K562 (cell line): ENCODE results near the gene ENO2. TPM values are rescaled to one million over a fixed set of nuclear protein-coding genes. Genes with fewer than 3 reads are reported as not detected.

Experiments used
- ATAC-seq: fragments of 200-7000 bp; cut with Tn5 transposase; 3 replicates; pipeline ENCODE4 v1.9.1; 2020; ENCODE audit warnings: moderate library complexity
- BruUV-seq: library from RNA; stranded (reverse); fragments of 400-500 nt; replicated peaks from 2 replicates; lab custom pipeline; 2021; lab: Mats Ljungman, UMichigan
- CTCF ChIA-PET: fragments of 300-600 bp; formaldehyde crosslinking; extraction: SDS; loops from one replicate; lab custom pipeline; 2021; ENCODE audit warnings: low intra/inter-chr PET ratio; lab: Yijun Ruan, JAX
- POLR2A ChIA-PET: fragments of 300-600, 350-650 bp; sonication (Branson Sonifier 250); formaldehyde crosslinking; extraction: SDS; loops from one replicate; lab custom pipeline; 2021; ENCODE audit warnings: antibody characterized with exemption, inconsistent platforms; lab: Yijun Ruan, JAX
- DNase-seq, 4 experiments: peaks; one replicate each; pipeline versions ENCODE4 v3.0.0 to v3.0.0-alpha.2; 2011 to 2018; ENCODE audit warnings: low spot score in 3 of 4, mixed read lengths in 3 of 4; ENCODE audit errors: extremely low read depth in 1 of 4
- FAIRE-seq: peaks from 2 replicates; lab custom pipeline; 2011; peaks lifted over from hg19 to GRCh38; lab: Jason Lieb, UNC
- H2AFZ ChIP-seq: 2 replicates; pipeline ENCODE4 v1.6.0; 2011; ENCODE audit warnings: low read depth, low read length, control low read depth, inconsistent platforms
- H3K27ac ChIP-seq: fragments of 200-600 bp; 3 replicates; pipeline ENCODE4 v1.8.0; 2011; ENCODE audit warnings: low read depth, mild to moderate bottlenecking, control low read depth, inconsistent platforms, low read length, moderate library complexity, mixed read lengths; ENCODE audit errors: extremely low read depth
- H3K27me3 ChIP-seq, 2 experiments: fragments of 300-600 bp in 1 of 2; 2 replicates in 1 of 2; 3 replicates in 1 of 2; pipeline versions ENCODE4 v1.6.0 to v1.8.0; 2011; ENCODE audit warnings: inconsistent platforms in 2 of 2, low read length in 2 of 2, mild to moderate bottlenecking in 1 of 2, mixed read lengths in 1 of 2, moderate library complexity in 1 of 2; ENCODE audit not compliant: control insufficient read depth in 2 of 2, insufficient read depth in 2 of 2
- H3K36me3 ChIP-seq: fragments of 300-600 bp; 3 replicates; pipeline ENCODE4 v1.8.0; 2011; ENCODE audit warnings: mild to moderate bottlenecking, low read length, inconsistent platforms; ENCODE audit not compliant: control insufficient read depth, insufficient read depth
- H3K4me1 ChIP-seq, 2 experiments: fragments of 200-600 bp in 1 of 2; replicated peaks in 1 of 2; 2 replicates in 1 of 2; 3 replicates in 1 of 2; pipeline versions ENCODE4 v1.5.1 to v1.8.0; 2011; ENCODE audit warnings: inconsistent platforms in 2 of 2, low read length in 2 of 2, mild to moderate bottlenecking in 1 of 2, mixed read lengths in 1 of 2, moderate library complexity in 1 of 2; ENCODE audit not compliant: control insufficient read depth in 2 of 2, insufficient read depth in 2 of 2
- H3K4me2 ChIP-seq: 2 replicates; pipeline ENCODE4 v1.6.1; 2011; ENCODE audit warnings: low read length, control low read depth, inconsistent platforms, mixed read lengths; ENCODE audit not compliant: insufficient read depth
- H3K4me3 ChIP-seq: fragments of 200-600 bp; sonication (generic), shearing (Covaris generic); 2 replicates; pipeline ENCODE4 v1.5.1; 2016; ENCODE audit warnings: control low read depth, inconsistent platforms
- H3K79me2 ChIP-seq: fragments of 200-600 bp; 3 replicates; pipeline ENCODE4 v1.8.0; 2011; ENCODE audit warnings: low read length, inconsistent platforms; ENCODE audit not compliant: control insufficient read depth, insufficient read depth
- H3K9ac ChIP-seq, 2 experiments: 2 replicates each; pipeline versions ENCODE4 v1.6.0 to v1.6.1; 2011; ENCODE audit warnings: low read depth in 2 of 2, low read length in 2 of 2, control low read depth in 1 of 2, inconsistent platforms in 1 of 2, mild to moderate bottlenecking in 1 of 2, mixed read lengths in 1 of 2; ENCODE audit not compliant: insufficient read depth in 1 of 2
- H3K9me1 ChIP-seq: one replicate; pipeline ENCODE4 v1.6.0; 2011; ENCODE audit warnings: inconsistent platforms, mild to moderate bottlenecking, low read length, moderate library complexity; ENCODE audit not compliant: control insufficient read depth, insufficient read depth
- H3K9me3 ChIP-seq: replicated peaks from 2 replicates; pipeline ENCODE4 v1.5.1; 2011; ENCODE audit warnings: low read depth, low read length, inconsistent platforms; ENCODE audit not compliant: control insufficient read depth, insufficient read depth
- H4K20me1 ChIP-seq: replicated peaks from 2 replicates; pipeline ENCODE4 v1.6.1; 2011; ENCODE audit warnings: low read length, inconsistent platforms, mixed read lengths; ENCODE audit not compliant: control insufficient read depth, insufficient read depth
- FOXK1 ChIP-seq: sonication (generic); formaldehyde crosslinking; IDR thresholded peaks from 2 replicates; pipeline ENCODE4 v1.8.0; 2022; ENCODE audit warnings: missing genetic modification reagents, mild to moderate bottlenecking, borderline replicate concordance
- GABPB1 ChIP-seq: sonication (generic); formaldehyde crosslinking; IDR thresholded peaks from 2 replicates; pipeline ENCODE4 v1.8.0; 2022; ENCODE audit warnings: mild to moderate bottlenecking, missing genetic modification reagents
- SMC3 ChIP-seq: conservative IDR thresholded peaks from 2 replicates; pipeline ENCODE4 v1.6.1; 2011; ENCODE audit warnings: low read depth, low read length, improper control_type of control experiment; ENCODE audit not compliant: insufficient read depth
- ZNF263 ChIP-seq: sonication (generic); formaldehyde crosslinking; IDR thresholded peaks from 2 replicates; pipeline ENCODE4 v1.8.0; 2022; ENCODE audit warnings: mild to moderate bottlenecking, missing genetic modification reagents, borderline replicate concordance
- WGBS: fragments of 100-300 bp; shearing (Covaris generic); methylation state at CpG from one replicate; pipeline ENCODE4 v1.1.6; 2016; ENCODE audit warnings: low coverage, mixed read lengths; ENCODE audit not compliant: insufficient coverage; ENCODE audit errors: missing lambda C conversion rate; 5-methylcytosine and 5-hydroxymethylcytosine counted together
- in situ Hi-C: fragments of 300-500 bp; cut with MboI; formaldehyde crosslinking; loops from 4 replicates; pipeline ENCODE4 v1.15.0; 2018; ENCODE audit warnings: inconsistent platforms, mixed read lengths
- intact Hi-C: fragments of 100-400 bp; cut with micrococcal nuclease; formaldehyde crosslinking; loops from 2 replicates; pipeline ENCODE4 v1.14.2; 2022
- polyA plus RNA-seq, 8 experiments: library from polyadenylated mRNA; depleted of rRNA in 4 of 8; stranded (reverse) in 5 of 8; unstranded in 3 of 8; fragments of >200 nt; fragmentation: Nextera tagmentation in 2 of 8; fragmentation: Illumina TruSeq in 1 of 8; extraction: Ambion mirVana in 2 of 8; extraction: Trizol in 1 of 8; gene quantifications; 2 replicates each; pipeline versions ENCODE4 v1.2.1 to v1.2.3, GENCODE V29; 2011 to 2014; ENCODE audit warnings: inconsistent platforms in 1 of 8, missing spikeins in 1 of 8
- total RNA-seq, 7 experiments: library from RNA; depleted of rRNA in 6 of 7; stranded (reverse); fragments of >200 nt in 6 of 7; fragmentation: Illumina TruSeq in 2 of 7; extraction: Trizol in 2 of 7; gene quantifications; 2 replicates each; pipeline versions ENCODE4 v1.2.1 to v1.2.3, GENCODE V29; 2011 to 2021; ENCODE audit warnings: low replicate concordance in 1 of 7
- TF ChIP-seq, protein P1 (sequence below), 3 experiments: IDR thresholded peaks in 2 of 3; conservative IDR thresholded peaks in 1 of 3; 2 replicates each; pipeline ENCODE4 v1.5.1; 2011 to 2012; ENCODE audit warnings: low read length in 3 of 3, mild to moderate bottlenecking in 3 of 3, control low read depth in 2 of 3, improper control_type of control experiment in 1 of 3, inconsistent platforms in 1 of 3, low read depth in 1 of 3, mixed read lengths in 1 of 3, moderate library complexity in 1 of 3; ENCODE audit not compliant: insufficient read depth in 2 of 3
- TF ChIP-seq, protein P2 (sequence below), 2 experiments: fragments of 450-650 bp; formaldehyde crosslinking in 1 of 2; IDR thresholded peaks; 2 replicates each; pipeline versions ENCODE4 v1.4.0 to v1.6.1; 2014 to 2020; ENCODE audit warnings: mild to moderate bottlenecking in 2 of 2, borderline replicate concordance in 1 of 2, low read depth in 1 of 2
- TF ChIP-seq, protein P3 (sequence below): fragments of 450-650 bp; formaldehyde crosslinking; IDR thresholded peaks from 2 replicates; pipeline ENCODE4 v1.4.0; 2020; ENCODE audit warnings: mild to moderate bottlenecking, moderate library complexity

Gene ENO2
- total and polyA plus RNA-seq, 9 of the 15 experiments (the other 6 are each of a cell fraction or from before 2014, with no cell fraction given): 10.9 to 43.3 (median 21.0) TPM

DNA sequence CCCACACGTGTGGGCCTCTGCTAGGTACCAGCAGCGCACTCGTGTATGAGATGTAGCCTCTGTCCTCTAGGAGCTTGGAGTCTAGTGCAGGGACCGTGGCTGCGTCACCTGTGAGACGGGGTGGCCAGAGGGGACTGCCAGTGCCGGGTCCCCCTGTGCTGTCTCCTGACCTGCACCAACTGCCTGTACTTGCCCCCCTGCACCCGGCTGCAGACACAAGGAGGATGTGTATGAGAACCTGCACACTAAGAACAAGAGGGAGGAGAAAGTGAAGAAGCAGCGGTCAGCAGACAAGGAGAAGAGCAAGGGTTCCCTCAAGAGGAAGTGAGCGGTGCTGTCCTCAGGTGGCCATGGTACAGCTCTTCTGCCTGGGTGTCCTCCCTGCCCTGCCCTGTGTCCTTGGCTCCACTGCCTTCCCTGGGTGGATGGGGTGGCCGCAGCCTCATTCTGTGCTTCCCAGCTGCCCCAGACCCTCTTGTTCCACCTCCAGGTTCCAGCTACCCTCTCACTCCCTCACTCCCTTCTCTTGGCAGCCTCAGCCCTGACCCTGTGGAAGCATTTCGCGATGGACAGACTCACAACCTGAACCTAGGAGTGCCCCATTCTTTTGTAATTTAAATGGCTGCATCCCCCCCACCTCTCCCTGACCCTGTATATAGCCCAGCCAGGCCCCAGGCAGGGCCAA is 46.4 kb downstream of the ENO2 start:
- intact Hi-C loops: loop anchor here (1.0 to 10.0 kb wide), 3 partner anchors 14 to 224 kb away; partner anchors contain the start of gene PEX5
- H3K9me3 ChIP-seq: no peaks in the 10 kb centered on the region
- peaks cover 41 to 72% of the 10 kb centered on the region in 2 experiments for H3K4me1 ChIP-seq
- in situ Hi-C loops: no loop called here
- peak in 1 of 4 experiments; percentile 65 for DNase-seq
- 70% methylated on average over 11 of the region's 13 CpGs for WGBS
- FAIRE-seq: peak; percentile 81
- H3K36me3 ChIP-seq: peaks cover 13% of the 10 kb centered on the region; the same call in 1 of the 3 replicates
- peak overlapping the region; percentile 96 for H3K27ac ChIP-seq
- H3K9me1 ChIP-seq: no peaks in the 10 kb centered on the region
- H4K20me1 ChIP-seq: no peaks in the 10 kb centered on the region
- peak overlapping the region; percentile 95 for H3K4me2 ChIP-seq
- peak overlapping the region; percentile 92 to 96 for H3K9ac ChIP-seq
- BruUV-seq: no TSS peak
- peak overlapping the region; percentile 42 for H3K4me3 ChIP-seq
- peaks cover 10% of the 10 kb centered on the region; the same call in 2 of the 3 replicates for H3K79me2 ChIP-seq
- ChIA-PET POLR2A (interaction anchor here (0.6 to 8.0 kb wide), 16 partner anchors 9 to 406 kb away, joined by 3 to 98 read pairs (median 4); partner anchors contain the start of genes C12orf57, RNU7-1, SPSB2 and TPI1), CTCF (interaction anchor here (1.4 to 1.8 kb wide), 3 partner anchors 16 to 91 kb away, joined by 4 to 13 read pairs (median 5); partner anchors contain the start of genes C12orf57 and RNU7-1)
- peak; percentile 50 for ATAC-seq
- H2AFZ ChIP-seq: peak overlapping the region; percentile 89
- no peaks in the 10 kb centered on the region for H3K27me3 ChIP-seq
- TF ChIP-seq ZNF263 (CRISPR knock-in tag) (peak; percentile 60; the same call in 1 of the 2 replicates), GABPB1 (CRISPR knock-in tag) (peak; percentile 38; the same call in 1 of the 2 replicates), SMC3 (peak; percentile 18; the same call in 1 of the 2 replicates), FOXK1 (CRISPR knock-in tag) (no peak)
- TF ChIP-seq, protein P1, sequence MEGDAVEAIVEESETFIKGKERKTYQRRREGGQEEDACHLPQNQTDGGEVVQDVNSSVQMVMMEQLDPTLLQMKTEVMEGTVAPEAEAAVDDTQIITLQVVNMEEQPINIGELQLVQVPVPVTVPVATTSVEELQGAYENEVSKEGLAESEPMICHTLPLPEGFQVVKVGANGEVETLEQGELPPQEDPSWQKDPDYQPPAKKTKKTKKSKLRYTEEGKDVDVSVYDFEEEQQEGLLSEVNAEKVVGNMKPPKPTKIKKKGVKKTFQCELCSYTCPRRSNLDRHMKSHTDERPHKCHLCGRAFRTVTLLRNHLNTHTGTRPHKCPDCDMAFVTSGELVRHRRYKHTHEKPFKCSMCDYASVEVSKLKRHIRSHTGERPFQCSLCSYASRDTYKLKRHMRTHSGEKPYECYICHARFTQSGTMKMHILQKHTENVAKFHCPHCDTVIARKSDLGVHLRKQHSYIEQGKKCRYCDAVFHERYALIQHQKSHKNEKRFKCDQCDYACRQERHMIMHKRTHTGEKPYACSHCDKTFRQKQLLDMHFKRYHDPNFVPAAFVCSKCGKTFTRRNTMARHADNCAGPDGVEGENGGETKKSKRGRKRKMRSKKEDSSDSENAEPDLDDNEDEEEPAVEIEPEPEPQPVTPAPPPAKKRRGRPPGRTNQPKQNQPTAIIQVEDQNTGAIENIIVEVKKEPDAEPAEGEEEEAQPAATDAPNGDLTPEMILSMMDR (IDR thresholded peaks at IDR 0.05 in 2 of 3, conservative IDR thresholded peaks at IDR 0.05 in 1 of 3; ENCODE audit: insufficient read depth in 2 of 3, low read depth in 1 of 3, low read length in 3 of 3): peak; percentile 62 to 67 (median 64); a peak in 5 of 6 replicates
- TF ChIP-seq, protein P2, sequence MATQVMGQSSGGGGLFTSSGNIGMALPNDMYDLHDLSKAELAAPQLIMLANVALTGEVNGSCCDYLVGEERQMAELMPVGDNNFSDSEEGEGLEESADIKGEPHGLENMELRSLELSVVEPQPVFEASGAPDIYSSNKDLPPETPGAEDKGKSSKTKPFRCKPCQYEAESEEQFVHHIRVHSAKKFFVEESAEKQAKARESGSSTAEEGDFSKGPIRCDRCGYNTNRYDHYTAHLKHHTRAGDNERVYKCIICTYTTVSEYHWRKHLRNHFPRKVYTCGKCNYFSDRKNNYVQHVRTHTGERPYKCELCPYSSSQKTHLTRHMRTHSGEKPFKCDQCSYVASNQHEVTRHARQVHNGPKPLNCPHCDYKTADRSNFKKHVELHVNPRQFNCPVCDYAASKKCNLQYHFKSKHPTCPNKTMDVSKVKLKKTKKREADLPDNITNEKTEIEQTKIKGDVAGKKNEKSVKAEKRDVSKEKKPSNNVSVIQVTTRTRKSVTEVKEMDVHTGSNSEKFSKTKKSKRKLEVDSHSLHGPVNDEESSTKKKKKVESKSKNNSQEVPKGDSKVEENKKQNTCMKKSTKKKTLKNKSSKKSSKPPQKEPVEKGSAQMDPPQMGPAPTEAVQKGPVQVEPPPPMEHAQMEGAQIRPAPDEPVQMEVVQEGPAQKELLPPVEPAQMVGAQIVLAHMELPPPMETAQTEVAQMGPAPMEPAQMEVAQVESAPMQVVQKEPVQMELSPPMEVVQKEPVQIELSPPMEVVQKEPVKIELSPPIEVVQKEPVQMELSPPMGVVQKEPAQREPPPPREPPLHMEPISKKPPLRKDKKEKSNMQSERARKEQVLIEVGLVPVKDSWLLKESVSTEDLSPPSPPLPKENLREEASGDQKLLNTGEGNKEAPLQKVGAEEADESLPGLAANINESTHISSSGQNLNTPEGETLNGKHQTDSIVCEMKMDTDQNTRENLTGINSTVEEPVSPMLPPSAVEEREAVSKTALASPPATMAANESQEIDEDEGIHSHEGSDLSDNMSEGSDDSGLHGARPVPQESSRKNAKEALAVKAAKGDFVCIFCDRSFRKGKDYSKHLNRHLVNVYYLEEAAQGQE (IDR thresholded peaks at IDR 0.05; ENCODE audit: borderline replicate concordance): peak; percentile 61; the same call in 1 of the 2 replicates
- TF ChIP-seq, protein P2 (CRISPR knock-in tag; IDR thresholded peaks at IDR 0.05; ENCODE audit: low read depth): no peak
- TF ChIP-seq, protein P3, sequence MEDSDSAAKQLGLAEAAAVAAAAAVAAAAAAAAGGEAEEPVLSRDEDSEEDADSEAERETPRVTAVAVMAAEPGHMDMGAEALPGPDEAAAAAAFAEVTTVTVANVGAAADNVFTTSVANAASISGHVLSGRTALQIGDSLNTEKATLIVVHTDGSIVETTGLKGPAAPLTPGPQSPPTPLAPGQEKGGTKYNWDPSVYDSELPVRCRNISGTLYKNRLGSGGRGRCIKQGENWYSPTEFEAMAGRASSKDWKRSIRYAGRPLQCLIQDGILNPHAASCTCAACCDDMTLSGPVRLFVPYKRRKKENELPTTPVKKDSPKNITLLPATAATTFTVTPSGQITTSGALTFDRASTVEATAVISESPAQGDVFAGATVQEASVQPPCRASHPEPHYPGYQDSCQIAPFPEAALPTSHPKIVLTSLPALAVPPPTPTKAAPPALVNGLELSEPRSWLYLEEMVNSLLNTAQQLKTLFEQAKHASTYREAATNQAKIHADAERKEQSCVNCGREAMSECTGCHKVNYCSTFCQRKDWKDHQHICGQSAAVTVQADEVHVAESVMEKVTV (CRISPR knock-in tag): 0 out of 2 replicates have a peak, but pooled peaks have one; percentile 27
